GM23338 (cell line): Measurements from ENCODE around the gene CNRIP1. TPM values are rescaled to one million over a fixed set of nuclear protein-coding genes. Genes with fewer than 3 reads are reported as not detected.

Experiments
- ATAC-seq: fragments of 200-7000 bp; cut with Tn5 transposase; 3 replicates; pipeline ENCODE4 v1.9.1; 2020
- DNase-seq: peaks from one replicate; pipeline ENCODE4 v3.0.0-alpha.2; 2015; ENCODE audit warnings: low spot score
- H2AFZ ChIP-seq: fragments of 200-600 bp; sonication (generic); 2 replicates; pipeline ENCODE4 v1.8.0; 2016; ENCODE audit warnings: antibody characterized with exemption, mild to moderate bottlenecking, moderate library complexity
- H3F3A ChIP-seq: fragments of 200-600 bp; sonication (generic); replicated peaks from 2 replicates; pipeline ENCODE4 v1.8.0; 2017; ENCODE audit warnings: antibody characterized with exemption, mixed run types, low read depth
- H3K27ac ChIP-seq: fragments of 200-600 bp; sonication (generic); 2 replicates; pipeline ENCODE4 v1.6.1; 2016; ENCODE audit warnings: low read depth
- H3K27me3 ChIP-seq: fragments of 200-600 bp; sonication (generic); 2 replicates; pipeline ENCODE4 v1.8.0; 2016; ENCODE audit warnings: mild to moderate bottlenecking, mixed run types, moderate library complexity; ENCODE audit not compliant: insufficient read depth
- H3K36me3 ChIP-seq: fragments of 200-600 bp; sonication (generic); 2 replicates; pipeline ENCODE4 v1.8.0; 2016; ENCODE audit warnings: mild to moderate bottlenecking; ENCODE audit not compliant: insufficient read depth
- H3K4me1 ChIP-seq: fragments of 200-600 bp; sonication (generic); 2 replicates; pipeline ENCODE4 v1.8.0; 2016; ENCODE audit warnings: mild to moderate bottlenecking, moderate library complexity; ENCODE audit not compliant: insufficient read depth
- H3K4me2 ChIP-seq: fragments of 200-600 bp; sonication (generic); 2 replicates; pipeline ENCODE4 v1.7.1; 2017; ENCODE audit warnings: mixed run types
- H3K4me3 ChIP-seq: fragments of 200-600 bp; sonication (generic); 2 replicates; pipeline ENCODE4 v1.6.1; 2016; ENCODE audit warnings: mixed run types
- H3K79me2 ChIP-seq: fragments of 200-600 bp; sonication (generic); replicated peaks from 2 replicates; pipeline ENCODE4 v1.8.0; 2017; ENCODE audit warnings: mild to moderate bottlenecking; ENCODE audit not compliant: insufficient read depth
- H3K9me2 ChIP-seq: fragments of 200-600 bp; sonication (generic); 2 replicates; pipeline ENCODE4 v1.8.0; 2017; ENCODE audit not compliant: insufficient read depth
- H4K20me1 ChIP-seq: fragments of 200-600 bp; sonication (generic); replicated peaks from 2 replicates; pipeline ENCODE4 v1.8.0; 2017; ENCODE audit warnings: mild to moderate bottlenecking; ENCODE audit not compliant: insufficient read depth
- H3K27ac Mint-ChIP-seq: 2 replicates; pipeline ENCODE4 v1.8.0; 2020; ENCODE audit warnings: inconsistent platforms, mild to moderate bottlenecking, moderate library complexity, mixed read lengths
- H3K27me3 Mint-ChIP-seq: 3 replicates; pipeline ENCODE4 v1.8.0; 2022; ENCODE audit warnings: low read depth, mild to moderate bottlenecking, moderate library complexity, mixed read lengths, inconsistent platforms; ENCODE audit not compliant: insufficient read depth, poor library complexity
- H3K36me3 Mint-ChIP-seq: 3 replicates; pipeline ENCODE4 v1.8.0; 2021; ENCODE audit warnings: low read depth, mild to moderate bottlenecking, inconsistent platforms, moderate library complexity, mixed read lengths
- H3K4me1 Mint-ChIP-seq: 3 replicates; pipeline ENCODE4 v1.8.0; 2020; ENCODE audit warnings: mild to moderate bottlenecking, inconsistent platforms, mixed read lengths
- H3K4me3 Mint-ChIP-seq: 3 replicates; pipeline ENCODE4 v1.8.0; 2021; ENCODE audit warnings: moderate library complexity, mild to moderate bottlenecking, inconsistent platforms, mixed read lengths
- H3K9me3 Mint-ChIP-seq: 3 replicates; pipeline ENCODE4 v1.8.0; 2020; ENCODE audit warnings: moderate library complexity, mild to moderate bottlenecking, inconsistent platforms, mixed read lengths
- CREB1 ChIP-seq: fragments of 250-450 bp; sonication (Bioruptor Pico); IDR thresholded peaks from 2 replicates; pipeline ENCODE4 v1.5.0; 2020; ENCODE audit warnings: low read depth, mild to moderate bottlenecking, moderate library complexity
- CTCF ChIP-seq, 2 experiments: fragments of 200-600 bp in 1 of 2; sonication (generic) in 1 of 2; conservative IDR thresholded peaks; 2 replicates each; pipeline versions ENCODE4 v1.5.1 to v1.6.1; 2016 to 2017; ENCODE audit warnings: antibody characterized with exemption in 2 of 2, low read depth in 2 of 2, mild to moderate bottlenecking in 2 of 2, moderate library complexity in 1 of 2
- ETS1 ChIP-seq: IDR thresholded peaks from 2 replicates; pipeline ENCODE4 v1.6.1; 2016; ENCODE audit warnings: antibody characterized with exemption
- EZH2 ChIP-seq: fragments of 200-600 bp; sonication (generic); IDR thresholded peaks from one replicate; pipeline ENCODE4 v1.8.0; 2017; ENCODE audit warnings: antibody characterized with exemption, mild to moderate bottlenecking, low read depth; ENCODE audit not compliant: unreplicated experiment
- EZH2phosphoT487 ChIP-seq: fragments of 200-600 bp; sonication (generic); IDR thresholded peaks from one replicate; pipeline ENCODE4 v1.8.1; 2018; ENCODE audit warnings: antibody characterized with exemption; ENCODE audit not compliant: unreplicated experiment
- JUNB ChIP-seq: IDR thresholded peaks from one replicate; pipeline ENCODE4 v1.6.1; 2016; ENCODE audit warnings: antibody characterized with exemption; ENCODE audit not compliant: unreplicated experiment
- NANOG ChIP-seq: IDR thresholded peaks from 2 replicates; pipeline ENCODE4 v1.6.1; 2016; ENCODE audit warnings: antibody characterized with exemption, borderline replicate concordance
- POLR2AphosphoS5 ChIP-seq: IDR thresholded peaks from 2 replicates; pipeline ENCODE4 v1.6.1; 2016; ENCODE audit warnings: antibody characterized with exemption, low read depth
- STAT1 ChIP-seq: IDR thresholded peaks from one replicate; pipeline ENCODE4 v1.6.1; 2016; ENCODE audit warnings: antibody characterized with exemption; ENCODE audit not compliant: unreplicated experiment
- ZNF114 ChIP-seq: fragments of 250-450 bp; sonication (Bioruptor Pico); IDR thresholded peaks from 2 replicates; pipeline ENCODE4 v1.5.0; 2020; ENCODE audit warnings: mild to moderate bottlenecking, moderate library complexity
- ZNF331 ChIP-seq: fragments of 250-450 bp; sonication (Bioruptor Pico); IDR thresholded peaks from 2 replicates; pipeline ENCODE4 v1.5.0; 2020; ENCODE audit warnings: low read depth, mild to moderate bottlenecking, moderate library complexity
- polyA plus RNA-seq: library from polyadenylated mRNA; unstranded; fragments of >200 nt; fragmentation: Nextera tagmentation; extraction: Ambion mirVana; gene quantifications from 2 replicates; pipeline ENCODE4 v1.2.1, GENCODE V29; 2016
- total RNA-seq: library from RNA; depleted of rRNA; stranded (reverse); fragments of >200 nt; shearing (Covaris generic); gene quantifications from 2 replicates; pipeline ENCODE4 v1.2.3, GENCODE V29; 2014
- TF ChIP-seq, protein P1 (sequence below): IDR thresholded peaks from one replicate; pipeline ENCODE4 v1.6.1; 2018; ENCODE audit warnings: antibody characterized with exemption; ENCODE audit not compliant: unreplicated experiment

Gene CNRIP1
- total and polyA plus RNA-seq, 2 experiments from 2014 or later: 5.9 to 6.9 TPM

- no peaks in the 10 kb centered on the region for H3F3A ChIP-seq
- H3K27ac ChIP-seq: no peak overlapping the region
- Mint-ChIP-seq H3K36me3 (no peaks in the 10 kb centered on the region), H3K9me3 (no peaks in the 10 kb centered on the region), H3K27ac (no peak overlapping the region), H3K27me3 (peaks cover 4% of the 10 kb centered on the region), H3K4me1 (peaks cover 10% of the 10 kb centered on the region; the same call in 2 of the 3 replicates), H3K4me3 (no peak overlapping the region)
- ATAC-seq (no peak), DNase-seq (no peak)
- no peaks in the 10 kb centered on the region for H3K4me1 ChIP-seq
- no peaks in the 10 kb centered on the region for H3K79me2 ChIP-seq
- H3K9me2 ChIP-seq: no peaks in the 10 kb centered on the region
- H3K36me3 ChIP-seq: no peaks in the 10 kb centered on the region
- no peaks in the 10 kb centered on the region for H3K27me3 ChIP-seq
- H3K4me2 ChIP-seq: no peak overlapping the region
- TF ChIP-seq CREB1 (CRISPR knock-in tag) (no peak), STAT1 (no peak), POLR2AphosphoS5 (no peak), ETS1 (no peak), EZH2phosphoT487 (no peak), ZNF331 (no peak), EZH2 (no peak), NANOG (no peak)
- TF ChIP-seq, protein P1, sequence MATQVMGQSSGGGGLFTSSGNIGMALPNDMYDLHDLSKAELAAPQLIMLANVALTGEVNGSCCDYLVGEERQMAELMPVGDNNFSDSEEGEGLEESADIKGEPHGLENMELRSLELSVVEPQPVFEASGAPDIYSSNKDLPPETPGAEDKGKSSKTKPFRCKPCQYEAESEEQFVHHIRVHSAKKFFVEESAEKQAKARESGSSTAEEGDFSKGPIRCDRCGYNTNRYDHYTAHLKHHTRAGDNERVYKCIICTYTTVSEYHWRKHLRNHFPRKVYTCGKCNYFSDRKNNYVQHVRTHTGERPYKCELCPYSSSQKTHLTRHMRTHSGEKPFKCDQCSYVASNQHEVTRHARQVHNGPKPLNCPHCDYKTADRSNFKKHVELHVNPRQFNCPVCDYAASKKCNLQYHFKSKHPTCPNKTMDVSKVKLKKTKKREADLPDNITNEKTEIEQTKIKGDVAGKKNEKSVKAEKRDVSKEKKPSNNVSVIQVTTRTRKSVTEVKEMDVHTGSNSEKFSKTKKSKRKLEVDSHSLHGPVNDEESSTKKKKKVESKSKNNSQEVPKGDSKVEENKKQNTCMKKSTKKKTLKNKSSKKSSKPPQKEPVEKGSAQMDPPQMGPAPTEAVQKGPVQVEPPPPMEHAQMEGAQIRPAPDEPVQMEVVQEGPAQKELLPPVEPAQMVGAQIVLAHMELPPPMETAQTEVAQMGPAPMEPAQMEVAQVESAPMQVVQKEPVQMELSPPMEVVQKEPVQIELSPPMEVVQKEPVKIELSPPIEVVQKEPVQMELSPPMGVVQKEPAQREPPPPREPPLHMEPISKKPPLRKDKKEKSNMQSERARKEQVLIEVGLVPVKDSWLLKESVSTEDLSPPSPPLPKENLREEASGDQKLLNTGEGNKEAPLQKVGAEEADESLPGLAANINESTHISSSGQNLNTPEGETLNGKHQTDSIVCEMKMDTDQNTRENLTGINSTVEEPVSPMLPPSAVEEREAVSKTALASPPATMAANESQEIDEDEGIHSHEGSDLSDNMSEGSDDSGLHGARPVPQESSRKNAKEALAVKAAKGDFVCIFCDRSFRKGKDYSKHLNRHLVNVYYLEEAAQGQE: no peak
- H2AFZ ChIP-seq: no peak overlapping the region
- no peak overlapping the region for H3K4me3 ChIP-seq
- no peaks in the 10 kb centered on the region for H4K20me1 ChIP-seq
These were observed 37.0 kb upstream of the CNRIP1 start for GRCh38 chr2:68356599-68357239.

- Histone ChIP-seq H2AFZ (no peak overlapping the region), H3K4me2 (no peak overlapping the region), H3F3A (no peaks in the 10 kb centered on the region), H3K9me2 (no peaks in the 10 kb centered on the region), H3K4me1 (no peaks in the 10 kb centered on the region), H3K36me3 (no peaks in the 10 kb centered on the region), H4K20me1 (no peaks in the 10 kb centered on the region), H3K4me3 (no peak overlapping the region), H3K79me2 (no peaks in the 10 kb centered on the region), H3K27me3 (no peaks in the 10 kb centered on the region), H3K27ac (no peak overlapping the region)
- ATAC-seq (no peak), DNase-seq (no peak)
- H3K36me3 Mint-ChIP-seq: no peaks in the 10 kb centered on the region
- H3K4me1 Mint-ChIP-seq: peaks cover 6% of the 10 kb centered on the region; the same call in 2 of the 3 replicates
- H3K9me3 Mint-ChIP-seq: no peaks in the 10 kb centered on the region
- H3K27ac Mint-ChIP-seq: no peak overlapping the region
- no peak overlapping the region for H3K4me3 Mint-ChIP-seq
- H3K27me3 Mint-ChIP-seq: peaks cover 3% of the 10 kb centered on the region
- no peak for TF ChIP-seq ZNF114 (CRISPR knock-in tag)
- no peak for TF ChIP-seq JUNB
- no peak for TF ChIP-seq STAT1
- no peak for TF ChIP-seq CREB1 (CRISPR knock-in tag)
- no peak for TF ChIP-seq CTCF (conservative IDR thresholded peaks at IDR 0.05; ENCODE audit: low read depth in 2 of 2)
- no peak for TF ChIP-seq EZH2
- no peak for TF ChIP-seq POLR2AphosphoS5
- TF ChIP-seq, protein P1: no peak
- no peak for TF ChIP-seq EZH2phosphoT487
- TF ChIP-seq NANOG: no peak
These were observed 33.1 kb upstream of the CNRIP1 start for GRCh38 chr2:68352651-68353391.
